Occipital lobe (tissue), 2 donors: Measurements from ENCODE around the gene ZNF692. TPM values are rescaled to one million over a fixed set of nuclear protein-coding genes. Genes with fewer than 3 reads are reported as not detected.
"Not testable (repeated sequence)": the region's sequence is repeated elsewhere in the genome, so short reads cannot be mapped to it uniquely, and the experiment has no call there.

Source experiments
- DNase-seq: peaks from one replicate; lab custom pipeline; 2025; lab: John Stamatoyannopoulos, UW
- total RNA-seq: library from RNA; depleted of rRNA; stranded (reverse); fragments of >200 nt; gene quantifications from one replicate; pipeline ENCODE4 v1.2.3, GENCODE V29; 2014

The ZNF692 gene
- total RNA-seq, result 27.0 TPM

DNA sequence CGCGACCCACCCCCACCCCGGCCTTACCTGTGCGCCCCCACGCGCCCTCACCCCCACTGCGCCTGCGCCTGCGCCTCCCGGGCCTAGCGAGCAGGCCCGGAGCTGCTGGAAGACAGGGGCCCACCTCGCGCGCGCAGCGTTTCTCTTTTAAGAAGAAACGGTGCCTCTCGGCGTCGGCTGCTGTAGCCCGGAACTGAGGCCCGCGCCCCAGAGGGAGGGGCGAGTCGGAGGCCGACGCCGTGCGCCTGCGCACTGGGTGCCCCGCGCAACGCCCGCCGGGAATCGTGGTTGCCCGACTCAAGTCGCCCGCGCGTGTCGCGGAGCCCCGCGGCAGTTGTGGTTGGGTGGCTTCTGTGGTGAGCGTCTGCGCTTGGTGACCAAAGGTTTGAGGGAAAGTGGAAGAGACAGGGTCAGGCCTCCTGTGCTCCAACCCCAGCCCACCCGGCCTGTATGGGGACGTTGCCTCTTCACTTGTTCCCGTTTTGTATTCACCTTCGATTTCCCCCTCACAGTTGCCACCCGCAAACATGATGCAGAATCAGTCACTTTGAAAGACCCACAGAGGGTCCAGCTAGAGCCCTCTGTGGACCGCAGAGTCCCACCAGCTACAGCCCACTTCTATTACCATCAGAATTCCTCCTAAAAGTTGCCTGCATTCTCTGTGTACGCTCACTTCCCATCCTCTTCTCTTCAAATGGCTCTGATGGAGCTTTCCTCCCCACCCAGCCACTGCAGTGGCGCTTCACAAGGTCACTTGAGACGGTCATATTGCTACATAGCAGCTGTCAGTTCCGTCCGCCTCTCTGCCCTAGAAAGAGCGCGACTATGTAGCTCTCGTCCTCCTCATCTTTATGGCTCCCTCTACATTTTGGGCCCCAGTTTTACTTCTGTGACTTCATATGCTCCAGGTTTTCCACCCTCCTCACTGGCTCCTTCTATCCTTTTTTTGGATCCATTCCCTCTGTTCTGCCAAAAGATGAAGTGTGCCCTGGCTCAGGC lies at the start of gene ZNF692:
Gene ZNF692, minus strand, starts transcription at position 195 of the 999 bp plus-strand sequence. CDS start 776 bp downstream, outside the sequence.
- peak; percentile 95 for DNase-seq

- DNase-seq, result no peak
Observed at GRCh38 chr1:248906753-248907661, 48.1 kb upstream of the ZNF692 start.

DNA sequence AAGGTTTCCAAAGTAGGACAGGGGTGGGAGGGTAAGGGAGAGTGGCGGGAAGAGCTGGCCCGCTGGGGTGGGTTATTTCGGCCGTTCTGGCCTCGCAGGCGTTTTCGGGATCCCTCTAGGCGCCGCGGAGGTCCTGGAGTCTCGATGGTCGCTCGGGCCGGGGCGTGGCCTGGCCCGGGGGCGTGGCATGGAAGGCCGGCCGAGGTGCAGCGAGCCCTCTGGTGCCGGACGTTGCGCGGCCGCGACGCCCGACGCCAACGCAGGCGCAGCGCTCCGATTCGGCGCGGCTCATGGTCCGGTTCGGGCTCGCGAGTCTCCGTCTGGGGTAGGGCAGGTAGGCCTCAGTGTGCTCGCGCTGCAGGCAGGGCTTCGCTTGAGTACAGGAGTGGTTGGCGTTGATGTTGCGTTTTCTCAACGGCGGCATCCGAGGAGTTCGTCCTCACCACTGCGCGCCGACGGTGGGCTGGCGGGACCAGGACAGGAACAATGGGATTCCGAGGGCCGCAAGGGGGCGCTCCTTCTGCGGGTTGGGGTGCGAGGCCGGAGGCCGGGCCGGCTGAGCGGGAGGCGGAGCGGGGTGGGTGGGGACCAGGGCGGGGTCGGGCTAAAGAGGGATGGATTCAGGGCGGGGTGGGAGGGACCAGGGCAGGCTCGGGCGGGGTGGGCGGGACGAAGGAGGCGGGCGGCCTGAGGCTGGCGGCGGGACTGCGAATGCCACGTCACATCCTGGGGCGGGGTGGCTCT lies 47.3 kb upstream of the ZNF692 start, which contains the start of gene PGBD2:
Gene PGBD2, plus strand, starts transcription at position 227 of the 744 bp plus-strand sequence. CDS start 7,628 bp downstream, outside the sequence.
- DNase-seq, result peak; percentile 90

DNA sequence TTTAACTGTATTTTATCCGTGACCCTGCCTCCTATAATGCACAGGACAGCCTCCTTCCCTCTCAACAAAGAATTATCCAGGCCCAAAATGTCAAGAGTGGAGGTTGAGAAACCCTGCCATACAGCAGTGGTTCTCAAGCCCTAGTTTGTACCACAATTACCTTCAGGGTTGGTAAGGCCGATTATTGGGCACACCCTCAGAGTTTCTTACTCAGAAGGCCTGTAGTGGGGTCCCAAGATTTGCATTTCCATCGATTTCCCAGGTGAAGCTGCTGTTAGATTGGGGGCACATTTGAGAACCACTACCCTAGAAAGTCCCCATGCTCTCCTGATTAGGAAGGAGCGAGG lies 46.8 kb upstream of the ZNF692 start:
- no peak for DNase-seq

DNA sequence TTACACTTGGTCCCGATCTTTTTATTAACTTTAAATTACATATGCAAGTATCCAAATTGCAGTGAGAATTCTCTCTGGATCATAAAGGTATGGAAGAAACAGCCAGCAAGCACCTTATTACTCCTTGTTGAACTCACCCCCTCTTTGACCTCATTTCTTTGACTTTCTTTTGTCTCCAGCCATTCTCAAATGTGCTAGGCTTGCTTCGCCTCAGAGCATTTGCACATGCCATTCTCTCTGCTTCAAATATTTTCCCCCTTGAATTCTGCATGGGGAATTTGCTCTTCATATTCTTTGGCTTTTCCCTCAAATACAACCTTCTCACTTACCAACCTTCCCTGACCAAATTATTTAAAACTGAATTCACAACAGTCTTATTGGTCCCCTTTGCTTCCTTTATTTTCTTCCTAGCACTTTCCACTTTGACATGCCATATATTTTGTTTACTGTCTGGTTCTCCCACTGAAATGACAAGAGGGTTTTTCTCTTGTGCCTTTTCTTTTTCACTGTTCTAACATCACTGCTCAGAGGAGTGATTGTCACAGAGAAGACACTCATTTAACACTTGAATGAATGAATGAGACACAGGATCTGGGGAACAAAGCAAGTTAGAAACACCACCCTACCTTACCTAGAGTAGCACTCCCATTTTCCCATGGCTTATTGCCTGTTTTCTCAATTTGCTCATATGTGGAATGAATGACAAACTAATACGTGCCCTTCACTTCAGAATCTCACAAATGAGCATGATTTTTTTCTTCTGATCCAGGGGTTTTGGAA lies 45.7 kb upstream of the ZNF692 start:
- DNase-seq, result no peak

GRCh38 chr1:248901578-248901977 lies 42.7 kb upstream of the ZNF692 start:
- no peak for DNase-seq

- DNase-seq, result no peak
Observed at GRCh38 chr1:248900637-248901036, 41.8 kb upstream of the ZNF692 start.

GRCh38 chr1:248897412-248898337 lies 38.8 kb upstream of the ZNF692 start:
- DNase-seq, result no peak

DNA sequence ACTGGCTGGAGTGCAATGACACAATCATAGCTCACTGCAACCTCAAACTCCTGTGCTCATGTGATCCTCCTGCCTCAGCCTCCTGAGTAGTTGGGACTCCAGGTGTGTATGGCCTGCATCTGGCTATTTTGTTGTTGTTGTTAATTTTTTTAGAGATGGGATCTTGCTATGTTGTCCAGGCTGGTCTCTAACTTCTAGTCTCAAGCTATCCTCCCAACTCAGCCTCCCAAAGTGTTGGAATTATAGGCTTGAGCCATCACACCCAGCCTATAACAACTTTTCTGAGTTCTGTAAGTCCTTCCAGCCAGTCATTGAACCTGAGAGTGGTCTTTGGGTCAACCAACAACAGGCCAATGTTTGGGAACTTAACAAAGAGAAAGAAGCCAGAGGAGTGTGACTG lies 36.0 kb upstream of the ZNF692 start:
- DNase-seq, result no peak

DNA sequence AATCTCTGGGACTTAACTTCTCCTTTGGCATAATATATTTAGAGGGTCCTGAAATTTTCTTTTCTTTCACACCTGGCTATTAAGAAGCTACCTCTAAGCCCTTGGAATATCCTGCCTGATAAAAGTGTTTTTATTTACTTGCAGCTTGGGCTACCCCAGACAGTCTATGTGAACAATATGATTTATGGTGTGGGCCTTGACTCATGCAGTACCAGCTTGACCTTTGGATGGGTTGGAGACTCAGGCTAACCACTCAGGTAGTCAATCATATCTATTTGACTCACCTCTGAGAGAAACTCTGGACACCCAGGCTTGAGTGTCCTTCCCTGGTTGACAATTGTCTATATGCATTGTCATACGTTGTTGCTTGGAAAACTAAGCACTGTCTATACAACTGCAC lies 33.7 kb upstream of the ZNF692 start:
- DNase-seq, result no peak

GRCh38 chr1:248891758-248892157 lies 32.9 kb upstream of the ZNF692 start:
- no peak for DNase-seq

- DNase-seq, result no peak
Observed at GRCh38 chr1:248890549-248891498, 31.9 kb upstream of the ZNF692 start.

DNA sequence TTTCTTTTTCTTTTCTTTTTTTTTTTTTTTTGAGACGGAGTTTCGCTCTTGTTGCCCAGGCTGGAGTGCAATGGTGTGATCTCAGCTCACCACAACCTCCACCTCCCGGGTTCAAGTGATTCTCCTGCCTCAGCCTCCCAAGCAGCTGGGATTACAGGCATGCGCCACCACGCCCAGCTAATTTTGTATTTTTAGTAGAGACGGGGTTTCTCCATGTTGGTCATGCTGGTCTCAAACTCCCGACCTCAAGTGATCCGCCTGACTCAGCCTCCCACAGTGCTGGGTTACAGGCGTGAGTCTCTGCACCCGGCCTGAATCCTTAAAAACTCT lies 31.0 kb upstream of the ZNF692 start:
- not testable (repeated sequence) for DNase-seq

GRCh38 chr1:248886237-248886895 lies 27.5 kb upstream of the ZNF692 start:
- no peak for DNase-seq

DNA sequence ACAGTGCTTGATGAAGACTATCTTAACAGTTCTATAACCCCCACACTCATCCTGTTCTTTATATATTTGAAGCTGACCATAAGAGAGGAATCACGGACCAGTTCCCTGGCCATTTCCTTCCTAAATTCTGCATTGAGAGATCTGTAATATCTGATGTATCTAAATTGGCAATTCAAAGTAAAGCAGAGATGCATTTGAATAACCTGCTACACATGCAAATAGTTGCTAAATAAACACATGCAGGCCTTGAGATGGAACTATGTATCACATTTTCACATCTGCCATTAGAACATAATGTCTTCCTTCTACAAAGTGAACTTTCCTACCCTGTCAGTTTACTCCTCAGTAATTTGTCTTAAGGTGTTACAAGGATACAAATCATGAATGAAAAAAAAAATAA lies 26.8 kb upstream of the ZNF692 start:
- no peak for DNase-seq

DNA sequence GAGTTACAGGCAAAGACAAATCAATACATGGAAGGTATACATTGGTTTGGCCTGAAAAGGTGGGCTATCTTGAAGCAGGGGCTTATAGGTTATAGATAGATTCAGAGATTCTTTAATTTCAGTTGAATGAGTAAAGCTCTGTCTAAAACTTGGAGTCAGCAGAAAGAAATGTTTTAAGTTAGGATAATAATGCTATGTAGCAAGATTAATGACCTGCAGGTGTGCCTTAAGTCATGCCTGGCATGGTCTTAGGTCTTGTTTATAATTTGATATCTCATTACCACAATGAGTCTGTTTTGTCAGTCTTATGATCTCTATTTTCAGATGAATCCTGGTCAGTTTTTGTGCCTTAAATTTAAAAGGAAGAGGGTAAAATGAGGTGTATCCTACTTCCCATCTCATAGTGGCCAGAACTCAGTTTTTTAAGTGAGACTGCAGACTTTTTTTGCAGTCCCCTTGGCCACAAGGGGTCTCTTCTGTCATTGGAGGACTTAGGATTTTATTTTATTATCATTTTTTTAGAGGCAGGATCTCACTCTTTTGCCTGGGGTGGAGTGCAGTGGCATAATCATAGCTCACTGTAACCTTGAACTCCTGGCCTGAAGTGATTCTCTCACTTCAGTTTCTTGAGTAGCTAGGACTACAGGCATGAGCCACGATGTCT lies 25.9 kb upstream of the ZNF692 start:
- DNase-seq, result no peak

GRCh38 chr1:248882427-248882826 lies 23.5 kb upstream of the ZNF692 start:
- DNase-seq, result not testable (repeated sequence)
